ENCODE measurements around the gene DCLK2.
A peak's percentile ranks its signal among the peaks of the same experiment; 100 is the strongest.

Gene DCLK2

GRCh38 chr4:150215601-150216000 is 137.4 kb downstream of the DCLK2 start:
- Mint-ChIP-seq H3K4me3 (no peak overlapping the region), H3K27ac (peak overlapping the region; percentile 46), H3K4me1 (no peaks in the 10 kb centered on the region), H3K9me3 (no peaks in the 10 kb centered on the region), H3K36me3 (no peaks in the 10 kb centered on the region), H3K27me3 (peaks cover 3% of the 10 kb centered on the region)

DNA sequence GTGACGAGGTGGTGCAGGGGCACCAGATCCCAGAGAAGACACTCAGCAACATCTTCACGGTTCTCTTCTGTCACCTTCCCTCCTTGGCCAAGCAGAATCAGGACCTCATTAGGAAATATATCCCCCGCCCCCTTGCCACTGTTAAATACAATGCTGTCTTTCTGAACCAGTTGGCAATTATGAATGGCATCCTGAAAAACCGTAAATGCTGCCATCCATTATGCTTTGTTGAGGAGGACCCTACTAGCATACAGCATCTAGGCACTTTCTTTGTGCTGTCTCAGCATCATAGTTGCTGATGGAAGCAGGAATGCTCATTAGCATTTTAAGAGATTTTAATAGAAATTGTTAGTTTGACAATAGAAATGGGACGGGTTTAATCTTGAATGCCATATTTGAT is 138.5 kb downstream of the DCLK2 start:
- no peaks in the 10 kb centered on the region for H3K9me3 Mint-ChIP-seq
- peaks cover 5% of the 10 kb centered on the region for H3K27me3 Mint-ChIP-seq
- no peak overlapping the region for H3K27ac Mint-ChIP-seq
- H3K4me3 Mint-ChIP-seq: no peak overlapping the region
- no peaks in the 10 kb centered on the region for H3K4me1 Mint-ChIP-seq
- no peaks in the 10 kb centered on the region for H3K36me3 Mint-ChIP-seq

GRCh38 chr4:150217192-150217591 is 138.9 kb downstream of the DCLK2 start:
- H3K27me3 Mint-ChIP-seq: peaks cover 5% of the 10 kb centered on the region
- no peak overlapping the region for H3K27ac Mint-ChIP-seq
- H3K36me3 Mint-ChIP-seq: no peaks in the 10 kb centered on the region
- no peak overlapping the region for H3K4me3 Mint-ChIP-seq
- H3K4me1 Mint-ChIP-seq: no peaks in the 10 kb centered on the region
- H3K9me3 Mint-ChIP-seq: no peaks in the 10 kb centered on the region

DNA sequence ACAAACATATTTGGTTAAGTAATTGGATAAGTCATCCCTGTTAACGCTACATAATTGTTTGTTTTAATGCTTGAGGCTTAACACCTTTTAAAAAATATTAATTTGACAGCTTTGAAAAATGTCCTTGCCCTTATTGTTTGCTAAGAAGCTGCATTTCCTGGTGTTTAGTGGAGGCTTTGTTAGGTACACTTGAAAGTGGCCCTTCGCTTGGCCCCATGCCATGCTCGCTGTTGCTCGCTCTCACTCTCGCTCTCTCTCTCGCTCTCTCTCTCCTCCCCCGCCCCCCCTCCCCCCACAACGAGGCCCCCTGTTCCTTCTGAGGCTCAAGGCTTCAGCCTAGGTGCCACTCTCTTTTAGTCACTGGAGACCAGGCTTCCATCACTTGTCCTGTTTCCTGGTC is 139.6 kb downstream of the DCLK2 start:
- H3K4me1 Mint-ChIP-seq: no peaks in the 10 kb centered on the region
- no peak overlapping the region for H3K27ac Mint-ChIP-seq
- no peaks in the 10 kb centered on the region for H3K9me3 Mint-ChIP-seq
- no peaks in the 10 kb centered on the region for H3K36me3 Mint-ChIP-seq
- peaks cover 5% of the 10 kb centered on the region for H3K27me3 Mint-ChIP-seq
- no peak overlapping the region for H3K4me3 Mint-ChIP-seq

GRCh38 chr4:150218447-150218846 is 140.2 kb downstream of the DCLK2 start:
- H3K27me3 Mint-ChIP-seq: peaks cover 5% of the 10 kb centered on the region
- H3K9me3 Mint-ChIP-seq: no peaks in the 10 kb centered on the region
- H3K36me3 Mint-ChIP-seq: no peaks in the 10 kb centered on the region
- H3K4me3 Mint-ChIP-seq: no peak overlapping the region
- H3K4me1 Mint-ChIP-seq: no peaks in the 10 kb centered on the region
- H3K27ac Mint-ChIP-seq: no peak overlapping the region

DNA sequence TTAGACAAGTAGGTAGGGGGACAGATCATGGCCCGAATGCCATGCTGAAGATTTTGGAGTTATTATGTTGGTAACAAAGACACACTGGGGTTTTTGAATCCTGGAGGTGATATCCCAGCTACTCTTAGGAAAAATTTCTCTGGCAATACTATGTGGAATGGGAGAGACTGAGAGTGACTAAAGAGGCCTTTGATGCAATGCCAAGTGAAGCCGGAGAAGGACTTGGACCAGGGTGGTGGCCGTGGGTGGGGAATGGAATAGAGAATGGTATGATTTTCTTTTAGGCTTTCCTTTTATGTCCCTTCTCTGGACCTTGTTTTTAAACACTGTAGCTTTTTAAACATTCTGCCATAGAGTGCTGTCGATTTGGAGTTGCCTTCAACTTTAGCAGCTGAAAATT is 141.6 kb downstream of the DCLK2 start:
- Mint-ChIP-seq H3K36me3 (no peaks in the 10 kb centered on the region), H3K9me3 (no peaks in the 10 kb centered on the region), H3K4me3 (no peak overlapping the region), H3K27ac (no peak overlapping the region), H3K27me3 (peaks cover 5% of the 10 kb centered on the region), H3K4me1 (no peaks in the 10 kb centered on the region)

DNA sequence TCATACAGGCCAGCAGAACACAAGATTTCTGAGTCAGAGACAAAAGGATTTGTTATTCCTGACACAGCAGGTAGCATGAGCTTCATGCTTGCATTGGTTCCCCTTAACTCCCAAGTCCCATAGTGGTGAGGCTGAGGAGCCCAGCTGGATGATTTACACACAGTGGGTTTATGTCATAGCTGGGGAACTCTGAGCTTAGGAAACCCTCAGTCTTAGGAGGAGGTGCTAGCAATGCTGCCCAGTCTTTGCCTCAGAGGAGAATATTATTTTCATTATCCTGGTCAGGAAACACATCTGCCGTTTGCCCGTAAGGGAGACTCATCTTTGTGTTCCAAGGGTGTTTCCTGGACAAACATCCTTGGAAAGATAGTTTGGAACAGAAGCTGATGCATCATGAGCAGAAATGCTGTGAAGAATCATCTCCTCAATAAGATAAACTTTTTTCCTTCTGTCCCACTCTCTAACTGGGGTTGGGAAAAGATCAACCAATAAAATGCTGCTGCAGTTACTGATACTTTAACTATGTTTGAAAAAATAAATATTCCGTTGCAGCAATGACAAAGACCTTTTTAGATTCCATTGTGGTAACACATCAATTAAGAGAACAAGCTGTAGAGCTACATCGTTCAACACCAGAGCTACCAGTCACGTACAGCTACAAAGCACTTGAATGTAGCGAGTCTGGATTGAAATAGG is 146.8 kb downstream of the DCLK2 start:
- Mint-ChIP-seq H3K27ac (no peak overlapping the region), H3K9me3 (no peaks in the 10 kb centered on the region), H3K36me3 (no peaks in the 10 kb centered on the region), H3K27me3 (peaks cover 6% of the 10 kb centered on the region), H3K4me3 (no peak overlapping the region), H3K4me1 (no peaks in the 10 kb centered on the region)

DNA sequence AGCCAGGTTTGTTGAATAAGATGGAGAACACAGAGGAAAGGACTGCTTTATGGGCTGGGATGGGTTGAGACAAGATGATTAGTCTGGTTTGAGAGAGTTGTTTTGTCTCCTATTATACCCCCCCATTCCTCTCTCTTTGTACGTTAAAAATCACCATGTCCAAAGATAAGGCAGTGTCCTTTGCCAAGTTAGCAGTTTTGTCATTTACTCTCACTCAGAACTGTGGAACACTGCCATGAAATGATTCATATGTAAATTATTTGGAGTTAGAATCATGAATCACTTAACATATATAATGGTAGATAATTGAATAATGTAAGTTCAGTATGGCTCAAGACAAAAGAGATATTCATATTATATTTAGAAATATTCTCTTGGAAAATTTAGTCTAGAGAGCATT is 151.3 kb downstream of the DCLK2 start:
- H3K9me3 Mint-ChIP-seq: no peaks in the 10 kb centered on the region
- H3K4me3 Mint-ChIP-seq: no peak overlapping the region
- no peaks in the 10 kb centered on the region for H3K36me3 Mint-ChIP-seq
- no peaks in the 10 kb centered on the region for H3K4me1 Mint-ChIP-seq
- H3K27ac Mint-ChIP-seq: no peak overlapping the region
- peaks cover 8% of the 10 kb centered on the region for H3K27me3 Mint-ChIP-seq

GRCh38 chr4:150230561-150230960 is 152.3 kb downstream of the DCLK2 start:
- no peak overlapping the region for H3K27ac Mint-ChIP-seq

DNA sequence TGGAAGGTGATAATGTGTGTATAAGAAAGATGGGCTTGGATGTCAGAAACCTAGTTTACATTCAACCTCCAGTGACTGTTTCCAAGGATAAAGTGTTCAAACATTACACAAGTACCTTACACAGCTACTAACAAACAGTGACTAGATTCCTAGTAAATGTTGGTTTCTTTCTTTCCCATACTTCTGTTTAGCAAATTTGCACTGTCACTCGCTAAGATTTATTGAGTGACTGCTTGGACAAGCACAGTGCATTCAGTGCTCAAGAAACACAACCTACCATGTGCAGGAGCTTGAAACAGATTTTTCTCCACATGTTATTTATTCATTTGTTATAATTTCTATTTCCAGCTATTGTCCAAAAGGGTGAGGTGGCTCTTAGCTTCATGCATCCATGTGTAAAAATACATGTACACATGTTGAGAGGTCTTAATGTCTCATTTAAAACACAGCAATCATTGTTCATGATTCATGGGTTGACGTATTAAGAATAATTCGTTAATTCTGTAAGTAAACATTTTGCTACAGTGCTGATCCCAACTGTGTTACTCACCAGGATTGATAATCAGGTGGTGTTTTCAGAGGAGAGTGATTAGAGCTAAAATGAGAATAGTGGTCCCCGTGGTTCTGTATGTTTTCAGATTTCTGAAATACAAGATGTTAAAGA is 153.0 kb downstream of the DCLK2 start:
- Mint-ChIP-seq H3K27ac (no peak overlapping the region), H3K4me1 (no peaks in the 10 kb centered on the region), H3K4me3 (no peak overlapping the region), H3K9me3 (no peaks in the 10 kb centered on the region), H3K27me3 (peaks cover 8% of the 10 kb centered on the region), H3K36me3 (no peaks in the 10 kb centered on the region)

More at GRCh38 chr4:150230561-150230960, 152.3 kb downstream of the DCLK2 start:
- H3K27me3 Mint-ChIP-seq: peaks cover 8% of the 10 kb centered on the region
- H3K9me3 Mint-ChIP-seq: no peaks in the 10 kb centered on the region
- H3K36me3 Mint-ChIP-seq: no peaks in the 10 kb centered on the region
- H3K4me3 Mint-ChIP-seq: no peak overlapping the region
- H3K4me1 Mint-ChIP-seq: no peaks in the 10 kb centered on the region

DNA sequence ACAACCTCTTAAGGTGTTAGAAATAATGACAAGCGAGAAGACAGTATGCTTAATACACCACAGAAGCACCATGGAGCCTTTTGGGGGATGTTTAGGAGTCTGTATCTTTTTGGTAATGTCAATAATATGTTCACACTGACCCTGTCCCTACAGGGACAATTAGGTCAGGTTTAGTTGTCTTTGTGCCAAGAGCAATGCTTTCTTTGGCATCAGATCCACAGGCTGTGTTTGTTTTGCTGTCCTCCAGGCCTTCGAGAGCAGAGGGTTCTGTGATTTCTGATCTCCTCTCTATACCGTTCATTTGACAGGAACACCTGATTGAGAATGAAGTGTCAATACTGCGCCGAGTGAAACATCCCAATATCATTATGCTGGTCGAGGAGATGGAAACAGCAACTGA is 153.8 kb downstream of the DCLK2 start:
- H3K36me3 Mint-ChIP-seq: no peaks in the 10 kb centered on the region

GRCh38 chr4:150234246-150234645 is 156.0 kb downstream of the DCLK2 start:
- H3K4me1 Mint-ChIP-seq: no peaks in the 10 kb centered on the region
- no peaks in the 10 kb centered on the region for H3K9me3 Mint-ChIP-seq
- H3K36me3 Mint-ChIP-seq: no peaks in the 10 kb centered on the region
- H3K4me3 Mint-ChIP-seq: no peak overlapping the region
- H3K27ac Mint-ChIP-seq: no peak overlapping the region
- H3K27me3 Mint-ChIP-seq: peaks cover 6% of the 10 kb centered on the region

More for the DNA sequence above, 153.8 kb downstream of the DCLK2 start:
- H3K4me1 Mint-ChIP-seq: no peaks in the 10 kb centered on the region
- H3K27ac Mint-ChIP-seq: no peak overlapping the region
- H3K27me3 Mint-ChIP-seq: peaks cover 8% of the 10 kb centered on the region
- H3K9me3 Mint-ChIP-seq: no peaks in the 10 kb centered on the region
- no peak overlapping the region for H3K4me3 Mint-ChIP-seq

DNA sequence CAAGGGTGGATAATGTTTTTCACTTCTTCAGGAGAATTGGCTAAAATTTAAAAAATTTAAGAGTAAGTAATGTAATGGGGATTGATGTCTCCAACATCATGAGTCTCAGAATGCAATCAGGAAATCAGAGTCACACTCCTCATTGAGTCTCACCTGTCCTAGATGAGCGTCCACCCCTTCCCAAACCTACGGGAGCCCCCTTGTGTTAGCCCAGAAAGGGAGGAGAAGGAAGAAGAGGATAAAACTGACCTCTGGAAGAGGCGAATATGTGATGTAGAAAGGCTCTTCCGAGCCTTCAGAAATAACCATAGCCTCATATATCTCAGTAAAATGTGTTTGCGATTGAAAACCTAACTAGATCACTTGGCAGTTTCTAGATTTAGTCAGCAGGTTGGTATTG is 157.1 kb downstream of the DCLK2 start:
- Mint-ChIP-seq H3K4me3 (no peak overlapping the region), H3K27ac (no peak overlapping the region)

DNA sequence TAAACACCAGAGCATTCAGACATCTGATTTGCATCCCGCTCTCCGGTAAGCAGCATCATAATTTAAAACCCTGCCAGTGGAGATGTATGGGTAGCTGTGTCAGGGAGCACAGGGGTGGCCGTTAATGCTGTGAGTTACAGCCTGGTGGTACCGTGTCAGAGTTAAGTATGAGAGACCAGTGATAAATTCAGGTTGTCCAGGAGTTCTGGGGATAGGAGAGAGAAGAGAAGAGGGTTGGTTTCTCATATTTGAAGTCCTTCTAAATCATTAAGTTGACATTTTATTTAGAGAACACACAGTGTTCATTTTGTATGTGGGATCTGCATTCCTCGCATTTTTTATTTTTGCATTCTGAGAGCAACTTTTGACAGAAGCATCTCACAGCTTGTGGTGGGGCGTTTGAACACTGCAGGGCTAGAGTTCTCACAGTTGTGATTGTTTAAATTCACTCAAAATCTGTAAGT is 157.6 kb downstream of the DCLK2 start:
- no peak overlapping the region for H3K4me3 Mint-ChIP-seq
- H3K27me3 Mint-ChIP-seq: peaks cover 6% of the 10 kb centered on the region
- no peaks in the 10 kb centered on the region for H3K36me3 Mint-ChIP-seq
- no peaks in the 10 kb centered on the region for H3K4me1 Mint-ChIP-seq
- H3K27ac Mint-ChIP-seq: no peak overlapping the region
- no peaks in the 10 kb centered on the region for H3K9me3 Mint-ChIP-seq

More for the DNA sequence above, 157.1 kb downstream of the DCLK2 start:
- Mint-ChIP-seq H3K9me3 (no peaks in the 10 kb centered on the region), H3K27me3 (peaks cover 6% of the 10 kb centered on the region), H3K4me1 (no peaks in the 10 kb centered on the region), H3K36me3 (no peaks in the 10 kb centered on the region)

DNA sequence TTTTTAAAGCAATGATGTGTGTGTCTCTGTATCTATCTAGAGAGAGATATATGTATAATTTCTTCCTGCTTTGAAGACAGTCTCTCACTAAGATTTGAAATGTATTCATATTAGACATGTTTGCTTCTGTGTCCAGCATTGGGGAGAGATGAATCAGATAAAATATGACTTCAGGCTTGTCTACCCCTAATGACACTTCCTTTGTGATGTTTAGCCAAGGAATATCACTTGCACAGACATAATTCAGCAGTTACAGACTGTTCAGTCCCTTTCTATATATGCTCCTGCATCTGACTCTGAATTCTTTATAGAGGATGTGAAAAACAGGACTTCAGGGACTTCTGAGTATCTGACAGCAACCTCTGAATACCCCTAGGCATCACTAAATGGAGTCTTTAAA is 158.4 kb downstream of the DCLK2 start:
- Mint-ChIP-seq H3K36me3 (no peaks in the 10 kb centered on the region), H3K27me3 (peaks cover 6% of the 10 kb centered on the region), H3K9me3 (no peaks in the 10 kb centered on the region), H3K4me3 (no peak overlapping the region), H3K4me1 (no peaks in the 10 kb centered on the region), H3K27ac (no peak overlapping the region)

DNA sequence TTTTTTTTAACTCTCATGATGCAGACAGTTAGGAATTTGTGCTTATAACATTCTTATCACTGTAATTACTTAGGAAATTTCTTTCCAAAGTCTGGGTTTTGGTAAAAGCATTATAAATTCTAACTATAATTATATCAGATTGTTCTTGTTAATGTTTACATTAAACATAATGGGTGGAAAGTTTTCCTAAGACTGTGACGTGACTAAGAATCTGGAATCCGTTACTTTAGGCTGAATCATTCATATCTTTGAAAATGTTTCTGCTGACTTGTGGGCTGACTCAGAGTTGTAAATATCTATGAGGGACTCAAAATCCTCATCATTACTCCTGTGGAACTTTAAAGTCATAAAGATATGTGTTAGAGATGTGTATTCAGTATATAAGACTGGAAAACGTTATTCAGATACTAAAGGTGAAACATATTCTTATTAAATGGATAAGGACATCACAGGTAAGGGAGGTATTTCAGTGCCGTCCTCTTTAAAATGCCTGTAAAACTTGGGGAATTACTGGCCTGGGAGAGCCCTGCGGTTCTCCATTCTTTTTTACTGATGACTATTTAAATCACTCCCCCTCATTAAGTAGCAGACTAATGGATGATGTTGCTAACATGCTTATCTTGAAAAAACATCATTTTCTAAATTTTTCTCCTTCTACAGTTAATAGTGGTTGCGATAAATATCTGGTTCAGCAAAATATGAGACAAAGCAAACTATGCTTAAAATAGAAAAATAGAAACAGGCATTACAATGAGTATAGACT is 159.0 kb downstream of the DCLK2 start:
- Mint-ChIP-seq H3K9me3 (no peaks in the 10 kb centered on the region), H3K4me1 (no peaks in the 10 kb centered on the region), H3K27ac (no peak overlapping the region), H3K36me3 (no peaks in the 10 kb centered on the region), H3K27me3 (peaks cover 6% of the 10 kb centered on the region), H3K4me3 (no peak overlapping the region)

All from activated naive CD4-positive, alpha-beta T cell treated with anti-CD3 and anti-CD28 coated beads, Interleukin-2, amount 50 U/mL, for 24 hours (primary cell).